GM12873 (cell line): ENCODE data around the gene MAPT.

Experiments
- TF ChIP-seq, protein P1 (sequence below): IDR thresholded peaks from 2 replicates; pipeline ENCODE4 v1.5.1; 2012; ENCODE audit warnings: low read depth, mild to moderate bottlenecking, moderate library complexity, low read length, control low read depth; ENCODE audit not compliant: insufficient read depth; ENCODE audit errors: missing control alignments

The MAPT gene

DNA sequence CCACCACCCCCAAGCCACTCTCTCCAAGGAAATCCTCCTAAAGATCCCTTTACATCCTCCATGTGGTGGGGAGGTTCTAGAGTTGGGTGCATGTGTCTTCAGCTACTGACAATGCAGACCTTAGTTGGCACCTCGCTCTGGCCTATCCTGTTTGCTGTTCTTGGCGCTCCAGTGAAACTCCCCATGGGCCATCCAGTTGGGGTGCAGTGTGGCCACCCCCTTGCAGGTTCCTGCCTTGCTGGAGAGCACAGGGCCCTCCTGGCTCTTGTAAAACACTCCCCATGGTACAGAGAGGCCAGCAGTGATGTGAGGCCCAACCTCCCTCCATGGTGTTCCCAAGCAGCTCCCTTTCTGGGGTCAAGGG, 82.0 kb downstream of the MAPT start:
- TF ChIP-seq, protein P1, sequence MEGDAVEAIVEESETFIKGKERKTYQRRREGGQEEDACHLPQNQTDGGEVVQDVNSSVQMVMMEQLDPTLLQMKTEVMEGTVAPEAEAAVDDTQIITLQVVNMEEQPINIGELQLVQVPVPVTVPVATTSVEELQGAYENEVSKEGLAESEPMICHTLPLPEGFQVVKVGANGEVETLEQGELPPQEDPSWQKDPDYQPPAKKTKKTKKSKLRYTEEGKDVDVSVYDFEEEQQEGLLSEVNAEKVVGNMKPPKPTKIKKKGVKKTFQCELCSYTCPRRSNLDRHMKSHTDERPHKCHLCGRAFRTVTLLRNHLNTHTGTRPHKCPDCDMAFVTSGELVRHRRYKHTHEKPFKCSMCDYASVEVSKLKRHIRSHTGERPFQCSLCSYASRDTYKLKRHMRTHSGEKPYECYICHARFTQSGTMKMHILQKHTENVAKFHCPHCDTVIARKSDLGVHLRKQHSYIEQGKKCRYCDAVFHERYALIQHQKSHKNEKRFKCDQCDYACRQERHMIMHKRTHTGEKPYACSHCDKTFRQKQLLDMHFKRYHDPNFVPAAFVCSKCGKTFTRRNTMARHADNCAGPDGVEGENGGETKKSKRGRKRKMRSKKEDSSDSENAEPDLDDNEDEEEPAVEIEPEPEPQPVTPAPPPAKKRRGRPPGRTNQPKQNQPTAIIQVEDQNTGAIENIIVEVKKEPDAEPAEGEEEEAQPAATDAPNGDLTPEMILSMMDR = no peak

DNA sequence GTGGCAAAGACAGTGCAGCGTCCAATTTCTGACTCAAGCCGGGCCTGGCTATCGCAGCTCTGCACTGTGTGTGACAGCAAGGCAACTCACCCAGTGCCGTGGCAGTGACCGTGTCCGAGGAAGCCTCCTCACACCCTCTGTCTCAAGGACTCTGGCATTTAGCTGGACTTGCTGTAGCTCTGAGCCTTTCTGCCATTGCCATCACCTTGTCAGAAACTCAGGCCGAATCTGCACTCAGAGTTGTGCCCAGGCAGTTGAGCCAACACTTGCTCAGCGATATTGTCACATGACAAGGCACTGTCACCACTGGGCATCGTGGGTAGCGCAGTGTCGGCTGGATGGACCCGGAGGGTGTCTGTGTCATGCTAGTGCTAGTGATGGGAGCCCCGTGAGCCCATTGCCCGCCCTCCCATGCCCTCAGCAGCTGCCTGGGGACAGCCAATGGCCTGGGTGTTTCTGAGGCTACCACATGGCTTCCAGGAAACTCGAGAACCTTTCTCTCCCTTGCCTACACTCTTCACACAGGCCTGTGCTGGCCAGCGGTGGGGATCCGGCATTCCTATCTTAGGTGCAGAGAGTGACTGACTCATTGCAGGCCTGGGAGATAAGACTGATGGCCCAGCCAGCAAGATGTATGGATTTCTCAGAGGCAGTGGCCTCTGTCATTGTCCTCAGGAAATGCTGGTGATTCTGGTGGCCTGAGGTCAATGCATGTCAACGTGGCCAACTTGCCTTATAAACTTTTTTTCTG, 82.6 kb downstream of the MAPT start:
- TF ChIP-seq, protein P1 = no peak

DNA sequence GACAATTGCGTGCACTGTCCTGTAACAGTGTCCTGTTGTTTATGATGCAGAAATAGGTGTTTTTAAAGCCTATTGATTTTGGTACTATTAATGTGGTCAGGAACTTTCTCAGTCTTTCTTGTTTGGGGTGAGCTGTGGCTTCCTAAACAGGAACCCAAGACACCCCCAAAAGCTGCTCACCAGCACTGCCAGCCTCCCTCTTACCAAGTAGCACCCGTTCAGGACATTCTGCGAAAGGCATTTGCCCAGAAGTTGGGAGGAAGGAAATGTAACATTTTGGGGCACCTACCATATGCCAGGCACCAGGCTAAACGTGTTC, 83.1 kb downstream of the MAPT start:
- TF ChIP-seq, protein P1 = no peak

DNA sequence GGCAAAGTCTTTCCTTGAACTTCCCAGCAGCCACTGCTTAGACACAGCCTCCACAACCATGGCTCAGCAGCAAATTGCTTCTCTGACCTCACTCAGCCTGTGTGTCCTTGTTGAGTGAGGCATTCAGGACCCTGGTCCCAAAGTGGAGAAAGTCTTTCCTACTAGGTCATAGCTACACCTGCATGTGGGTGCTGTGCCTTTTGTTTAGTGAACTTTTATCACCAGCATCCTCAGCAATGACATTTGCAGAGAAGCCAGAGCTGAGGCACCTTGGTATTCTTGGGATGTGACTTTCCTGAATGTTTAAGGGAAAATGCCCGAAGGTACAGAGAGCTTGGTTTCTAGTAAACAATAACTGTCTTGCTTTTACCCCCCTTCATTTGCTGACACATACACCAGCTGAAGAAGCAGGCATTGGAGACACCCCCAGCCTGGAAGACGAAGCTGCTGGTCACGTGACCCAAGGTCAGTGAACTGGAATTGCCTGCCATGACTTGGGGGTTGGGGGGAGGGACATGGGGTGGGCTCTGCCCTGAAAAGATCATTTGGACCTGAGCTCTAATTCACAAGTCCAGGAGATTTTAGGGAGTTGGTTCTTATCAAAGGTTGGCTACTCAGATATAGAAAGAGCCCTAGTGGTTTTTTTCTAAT, 83.7 kb downstream of the MAPT start:
- TF ChIP-seq, protein P1 = no peak

DNA sequence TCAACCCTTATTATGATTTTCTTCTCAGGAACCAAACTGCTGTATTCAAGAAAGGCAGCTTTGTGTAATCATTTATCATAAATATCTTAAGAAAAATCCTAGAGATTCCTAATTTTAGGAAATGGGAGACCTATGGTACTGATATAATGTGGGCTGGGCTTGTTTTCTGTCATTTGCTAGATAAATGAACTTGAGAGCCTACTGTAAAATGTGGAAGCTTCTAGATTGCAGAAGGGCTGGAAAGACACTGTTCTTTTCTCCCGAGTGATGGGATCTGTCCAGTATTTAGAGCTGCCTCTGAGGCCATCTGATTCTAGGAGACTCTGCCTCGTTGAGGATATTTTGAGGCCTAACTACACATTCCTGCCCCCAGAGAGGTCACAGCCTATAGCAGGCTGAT, 84.8 kb downstream of the MAPT start:
- TF ChIP-seq, protein P1 = no peak

DNA sequence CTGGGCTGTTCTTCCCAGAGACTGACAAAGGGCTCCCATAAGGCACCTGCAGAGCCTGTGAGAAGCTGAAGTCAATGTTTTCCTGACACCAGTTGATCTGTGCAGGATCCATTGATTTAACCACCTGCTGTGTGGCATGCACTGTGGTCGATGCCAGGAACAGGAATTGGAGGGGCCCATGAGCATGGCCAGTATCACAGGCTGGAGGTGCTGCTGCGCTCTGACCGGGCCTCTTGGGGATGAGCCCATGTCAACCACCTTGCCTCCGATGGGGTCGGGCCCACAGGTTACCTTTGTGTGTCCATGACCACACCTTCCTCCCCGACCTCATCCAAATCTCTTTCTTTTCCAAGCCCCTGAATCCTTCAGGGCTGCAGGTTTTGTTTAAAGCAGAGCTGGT, 86.5 kb downstream of the MAPT start:
- TF ChIP-seq, protein P1 = no peak

DNA sequence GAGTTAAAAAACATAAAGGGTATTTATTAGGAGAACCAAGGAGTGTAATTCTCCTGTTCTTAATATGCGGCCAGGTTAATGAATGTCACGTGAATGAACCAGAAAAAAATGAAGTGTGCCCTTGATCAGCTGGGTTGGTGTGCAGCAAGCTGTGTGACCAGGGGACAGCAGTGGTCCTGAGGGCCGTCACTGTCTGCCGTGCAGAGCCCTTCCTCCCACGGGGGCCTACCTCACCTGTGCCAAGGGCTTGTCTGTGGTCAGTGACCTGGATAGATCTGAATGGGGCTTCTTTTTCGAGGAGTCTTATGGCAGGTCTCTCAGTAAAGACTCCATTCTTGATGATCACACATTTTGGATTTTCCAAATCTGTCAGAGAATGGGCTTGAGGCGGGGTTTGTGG, 87.0 kb downstream of the MAPT start:
- TF ChIP-seq, protein P1 = no peak
